PFSK-1 (cell line): Measurements from ENCODE around the gene MSH3.

Source experiments
- FOXP2 ChIP-seq: optimal IDR thresholded peaks from 2 replicates; pipeline ENCODE3; 2011; ENCODE audit warnings: borderline replicate concordance, control low read depth, inconsistent platforms; ENCODE audit not compliant: insufficient read depth; ENCODE audit errors: extremely low read length, extremely low read depth
- POLR2AphosphoS5 ChIP-seq: IDR thresholded peaks from 2 replicates; pipeline ENCODE4 v1.6.1; 2012; ENCODE audit warnings: low read depth, mild to moderate bottlenecking, control low read depth, low read length, moderate library complexity
- SIN3A ChIP-seq: IDR thresholded peaks from 2 replicates; pipeline ENCODE4 v1.6.1; 2012; ENCODE audit warnings: mild to moderate bottlenecking, low read length, moderate library complexity, borderline replicate concordance; ENCODE audit not compliant: insufficient read depth
- TAF1 ChIP-seq: IDR thresholded peaks from 2 replicates; pipeline ENCODE4 v1.6.1; 2012; ENCODE audit warnings: low read length, control low read depth, borderline replicate concordance; ENCODE audit not compliant: insufficient read depth
- TF ChIP-seq, protein P1 (sequence below), 2 experiments: IDR thresholded peaks; 2 replicates each; pipeline versions ENCODE4 v1.6.1 to v1.8.0; 2011 to 2012; ENCODE audit warnings: low read depth in 2 of 2, low read length in 2 of 2, control low read depth in 1 of 2, inconsistent platforms in 1 of 2, mild to moderate bottlenecking in 1 of 2, moderate library complexity in 1 of 2; ENCODE audit not compliant: insufficient read depth in 1 of 2

Gene MSH3

DNA sequence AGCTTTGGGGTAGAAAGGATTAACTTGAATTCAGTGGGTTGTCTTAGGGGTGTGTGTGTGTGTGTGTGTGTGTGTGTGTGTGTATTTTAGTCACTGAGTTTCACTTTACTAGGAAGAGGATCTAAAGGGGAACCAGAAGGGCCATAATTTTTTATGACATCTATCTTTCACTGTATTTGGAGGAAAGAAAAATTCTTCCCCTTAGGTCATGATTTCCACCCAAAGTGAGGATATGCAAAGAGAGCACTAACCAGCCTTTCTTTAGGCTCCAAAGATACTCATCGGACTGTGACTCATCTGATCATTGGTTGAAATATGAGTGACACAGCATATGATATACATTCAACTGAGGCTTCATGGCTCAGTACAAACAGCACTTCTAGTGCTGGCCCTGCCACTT is 230.5 kb downstream of the MSH3 start:
- no peak for TF ChIP-seq SIN3A
- no peak for TF ChIP-seq TAF1
- no peak for TF ChIP-seq POLR2AphosphoS5
- TF ChIP-seq, protein P1, sequence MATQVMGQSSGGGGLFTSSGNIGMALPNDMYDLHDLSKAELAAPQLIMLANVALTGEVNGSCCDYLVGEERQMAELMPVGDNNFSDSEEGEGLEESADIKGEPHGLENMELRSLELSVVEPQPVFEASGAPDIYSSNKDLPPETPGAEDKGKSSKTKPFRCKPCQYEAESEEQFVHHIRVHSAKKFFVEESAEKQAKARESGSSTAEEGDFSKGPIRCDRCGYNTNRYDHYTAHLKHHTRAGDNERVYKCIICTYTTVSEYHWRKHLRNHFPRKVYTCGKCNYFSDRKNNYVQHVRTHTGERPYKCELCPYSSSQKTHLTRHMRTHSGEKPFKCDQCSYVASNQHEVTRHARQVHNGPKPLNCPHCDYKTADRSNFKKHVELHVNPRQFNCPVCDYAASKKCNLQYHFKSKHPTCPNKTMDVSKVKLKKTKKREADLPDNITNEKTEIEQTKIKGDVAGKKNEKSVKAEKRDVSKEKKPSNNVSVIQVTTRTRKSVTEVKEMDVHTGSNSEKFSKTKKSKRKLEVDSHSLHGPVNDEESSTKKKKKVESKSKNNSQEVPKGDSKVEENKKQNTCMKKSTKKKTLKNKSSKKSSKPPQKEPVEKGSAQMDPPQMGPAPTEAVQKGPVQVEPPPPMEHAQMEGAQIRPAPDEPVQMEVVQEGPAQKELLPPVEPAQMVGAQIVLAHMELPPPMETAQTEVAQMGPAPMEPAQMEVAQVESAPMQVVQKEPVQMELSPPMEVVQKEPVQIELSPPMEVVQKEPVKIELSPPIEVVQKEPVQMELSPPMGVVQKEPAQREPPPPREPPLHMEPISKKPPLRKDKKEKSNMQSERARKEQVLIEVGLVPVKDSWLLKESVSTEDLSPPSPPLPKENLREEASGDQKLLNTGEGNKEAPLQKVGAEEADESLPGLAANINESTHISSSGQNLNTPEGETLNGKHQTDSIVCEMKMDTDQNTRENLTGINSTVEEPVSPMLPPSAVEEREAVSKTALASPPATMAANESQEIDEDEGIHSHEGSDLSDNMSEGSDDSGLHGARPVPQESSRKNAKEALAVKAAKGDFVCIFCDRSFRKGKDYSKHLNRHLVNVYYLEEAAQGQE (IDR thresholded peaks at IDR 0.05; ENCODE audit: insufficient read depth in 1 of 2, low read depth in 2 of 2, low read length in 2 of 2) = no peak
- TF ChIP-seq FOXP2 = no peak

DNA sequence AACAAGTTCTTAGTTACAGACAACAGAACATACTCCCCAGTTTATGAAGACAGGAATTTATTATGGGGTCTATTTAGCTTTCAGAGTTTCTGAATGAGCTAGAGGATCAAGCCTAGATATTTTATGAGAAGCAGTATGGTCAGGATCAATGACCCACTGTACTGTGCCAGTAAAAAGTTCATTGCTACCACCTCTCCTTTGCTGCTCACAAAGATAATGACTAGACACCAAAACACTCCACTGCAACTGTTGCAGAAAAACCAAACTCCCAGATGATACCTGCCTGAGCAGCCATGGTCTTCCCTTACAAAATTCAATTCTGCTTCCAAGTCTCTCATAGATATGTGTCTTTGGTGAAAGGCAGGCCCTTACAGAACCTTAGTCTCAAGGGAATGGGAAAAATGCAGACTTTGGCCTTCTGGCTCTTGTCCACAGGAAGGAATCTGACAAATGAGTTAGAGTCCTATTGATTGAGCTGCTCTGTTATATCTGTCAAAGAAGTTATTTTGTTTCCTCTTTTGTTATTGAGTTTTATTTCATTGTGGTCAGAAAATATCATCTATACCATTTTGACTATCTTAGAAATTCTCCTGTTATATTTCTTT is 231.0 kb downstream of the MSH3 start:
- TF ChIP-seq FOXP2 (no peak), SIN3A (no peak), TAF1 (no peak), POLR2AphosphoS5 (no peak)
- TF ChIP-seq, protein P1 (IDR thresholded peaks at IDR 0.05; ENCODE audit: insufficient read depth in 1 of 2, low read depth in 2 of 2, low read length in 2 of 2) = no peak

- no peak for TF ChIP-seq FOXP2
- TF ChIP-seq POLR2AphosphoS5 = no peak
- no peak for TF ChIP-seq TAF1
- TF ChIP-seq SIN3A = no peak
Observed at GRCh38 chr5:80894083-80894482, 239.6 kb downstream of the MSH3 start.

DNA sequence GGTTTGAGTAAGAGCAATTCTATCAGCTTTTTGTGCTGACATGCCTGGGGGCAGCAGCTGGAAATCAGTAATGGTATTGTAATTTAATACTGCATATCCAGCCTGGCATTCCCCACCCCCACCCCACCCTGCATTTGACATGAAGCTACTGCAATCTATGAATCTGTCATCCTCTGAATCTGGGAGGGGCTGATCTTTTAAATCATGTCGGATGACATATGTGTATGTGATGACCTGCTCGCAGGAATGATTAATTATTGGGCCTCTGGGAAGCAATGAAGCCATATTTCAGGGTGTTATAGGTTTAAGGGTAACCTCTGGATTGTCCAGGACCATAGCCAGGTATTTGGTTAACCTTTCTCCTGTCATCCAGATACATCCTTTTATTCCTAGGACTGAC is 241.1 kb downstream of the MSH3 start:
- TF ChIP-seq TAF1 (no peak), FOXP2 (no peak), SIN3A (no peak), POLR2AphosphoS5 (no peak)
- TF ChIP-seq, protein P1 (IDR thresholded peaks at IDR 0.05; ENCODE audit: insufficient read depth in 1 of 2, low read depth in 2 of 2, low read length in 2 of 2) = no peak

DNA sequence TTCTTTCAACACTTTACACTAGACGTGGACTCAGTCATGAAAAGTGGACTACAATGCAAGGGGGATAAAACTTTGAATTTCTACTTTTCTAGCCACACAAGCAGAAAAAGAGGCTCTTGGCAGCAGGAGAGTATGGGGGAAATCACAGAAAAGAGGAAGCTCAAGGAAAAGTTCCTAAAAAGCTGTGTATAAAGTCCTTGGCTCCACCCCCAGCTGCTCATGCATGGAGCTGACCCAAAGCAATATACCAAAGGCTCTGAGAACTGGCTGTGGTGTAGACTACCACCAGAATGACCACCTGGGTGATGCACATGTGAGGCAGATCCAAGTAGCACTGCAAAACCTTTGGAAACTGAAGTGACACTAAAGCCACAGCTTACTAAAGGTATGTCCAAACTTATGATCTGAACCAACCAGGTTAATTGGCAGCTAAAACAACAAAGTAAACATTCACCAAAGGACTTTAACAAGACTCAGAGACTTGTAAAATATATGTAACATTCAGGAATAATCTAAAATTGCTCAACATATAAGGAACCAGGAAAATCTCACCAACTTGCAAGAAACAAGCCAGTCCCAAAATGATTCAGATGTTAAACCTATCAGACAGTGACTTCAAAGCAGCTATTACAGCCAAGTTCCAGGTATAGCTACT is 250.2 kb downstream of the MSH3 start:
- no peak for TF ChIP-seq TAF1
- no peak for TF ChIP-seq FOXP2
- no peak for TF ChIP-seq SIN3A
- TF ChIP-seq, protein P1 (IDR thresholded peaks at IDR 0.05; ENCODE audit: insufficient read depth in 1 of 2, low read depth in 2 of 2, low read length in 2 of 2) = no peak
